22Rv1 (cell line): ENCODE results near the gene RPL28.

Experiments used
- H3K27ac ChIP-seq: fragments of 450-650 bp; 2 replicates; pipeline ENCODE4 v1.5.1; 2017
- CTCF ChIP-seq: fragments of 450-650 bp; IDR thresholded peaks from 2 replicates; pipeline ENCODE4 v1.5.1; 2017; ENCODE audit warnings: mild to moderate bottlenecking
- ZFX ChIP-seq: fragments of 450-650 bp; IDR thresholded peaks from 2 replicates; pipeline ENCODE4 v1.6.1; 2017; ENCODE audit warnings: antibody characterized with exemption, borderline replicate concordance

The RPL28 gene

GRCh38 chr19:55341595-55342531, 43.9 kb upstream of the RPL28 start:
- no peak for TF ChIP-seq ZFX
- TF ChIP-seq CTCF = no peak
- H3K27ac ChIP-seq = peak overlapping the region; percentile 97

- H3K27ac ChIP-seq = no peak overlapping the region
- TF ChIP-seq CTCF (no peak), ZFX (no peak)
Measured at GRCh38 chr19:55344444-55344843, 41.3 kb upstream of the RPL28 start.

- TF ChIP-seq CTCF (no peak), ZFX (no peak)
- H3K27ac ChIP-seq = peak overlapping the region; percentile 15; the same call in 1 of the 2 replicates
Measured at GRCh38 chr19:55345101-55345817, 40.5 kb upstream of the RPL28 start.

GRCh38 chr19:55345818-55346724, 39.7 kb upstream of the RPL28 start:
- no peak for TF ChIP-seq CTCF
- no peak for TF ChIP-seq ZFX
- H3K27ac ChIP-seq = peak overlapping the region; percentile 15; the same call in 1 of the 2 replicates

GRCh38 chr19:55346725-55347441, 38.8 kb upstream of the RPL28 start:
- no peak for TF ChIP-seq CTCF
- TF ChIP-seq ZFX = no peak
- H3K27ac ChIP-seq = no peak overlapping the region

- no peak for TF ChIP-seq ZFX
- H3K27ac ChIP-seq = no peak overlapping the region
Measured at GRCh38 chr19:55347442-55348009, 38.2 kb upstream of the RPL28 start.
